HCT116 (cell line): ENCODE data around the gene PPP1R37.

Source experiments
- CBX3 ChIP-seq: IDR thresholded peaks from 2 replicates; pipeline ENCODE4 v1.6.1; 2012; ENCODE audit warnings: low read depth
- EGR1 ChIP-seq: IDR thresholded peaks from 2 replicates; pipeline ENCODE4 v1.6.1; 2012; ENCODE audit warnings: low read depth
- EZH2 ChIP-seq: fragments of 200-600 bp; sonication (generic); IDR thresholded peaks from 2 replicates; pipeline ENCODE4 v1.6.1; 2017; ENCODE audit warnings: antibody characterized with exemption, mixed run types
- FOSL1 ChIP-seq: IDR thresholded peaks from 2 replicates; pipeline ENCODE4 v1.6.1; 2012; ENCODE audit warnings: low read depth
- JUND ChIP-seq: IDR thresholded peaks from 2 replicates; pipeline ENCODE4 v1.6.1; 2012
- POLR2A ChIP-seq: IDR thresholded peaks from 2 replicates; pipeline ENCODE4 v1.7.0; 2011; ENCODE audit warnings: borderline replicate concordance; ENCODE audit not compliant: insufficient read depth, insufficient read length; ENCODE audit errors: extremely low read depth
- YY1 ChIP-seq: IDR thresholded peaks from 2 replicates; pipeline ENCODE4 v1.6.1; 2011; ENCODE audit warnings: low read length, low read depth, moderate library complexity, mild to moderate bottlenecking; ENCODE audit not compliant: insufficient replicate concordance; ENCODE audit errors: extremely low read depth
- TF ChIP-seq, protein P1 (sequence below): IDR thresholded peaks from 2 replicates; pipeline ENCODE4 v1.6.1; 2011; ENCODE audit warnings: mild to moderate bottlenecking, low read length, moderate library complexity; ENCODE audit not compliant: insufficient replicate concordance; ENCODE audit errors: extremely low read depth
- TF ChIP-seq, protein P2 (sequence below), 3 experiments: fragments of 200-600 bp in 1 of 3; sonication (generic) in 1 of 3; IDR thresholded peaks in 2 of 3; conservative IDR thresholded peaks in 1 of 3; 2 replicates each; pipeline ENCODE4 v1.5.1; 2012 to 2017; ENCODE audit warnings: low read depth in 2 of 3, low read length in 2 of 3, antibody characterized with exemption in 1 of 3, borderline replicate concordance in 1 of 3, control low read depth in 1 of 3, mild to moderate bottlenecking in 1 of 3, mixed read lengths in 1 of 3, mixed run types in 1 of 3, moderate library complexity in 1 of 3; ENCODE audit not compliant: insufficient read depth in 1 of 3
- TF ChIP-seq, protein P3 (sequence below): IDR thresholded peaks from 2 replicates; pipeline ENCODE4 v1.6.1; 2012

DNA sequence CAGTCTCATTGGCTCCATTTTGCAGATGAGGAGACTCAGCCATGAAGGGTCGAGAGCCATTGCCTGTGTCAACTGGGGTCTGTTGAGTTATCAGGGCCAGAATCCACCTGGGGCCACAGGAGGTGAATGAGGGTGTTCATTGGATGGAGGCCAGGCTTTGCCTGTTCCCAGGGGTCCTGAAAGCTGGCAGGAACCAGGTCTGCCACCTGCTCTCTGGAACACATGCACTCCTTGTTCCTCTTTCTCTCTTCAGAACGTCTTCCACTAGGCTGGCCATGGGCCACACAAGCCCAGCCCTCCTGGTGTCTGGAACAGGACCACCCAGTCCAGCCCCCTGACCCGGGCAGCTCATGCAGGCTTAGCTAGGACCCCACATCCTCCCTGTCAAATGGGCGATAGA, 21.1 kb downstream of the PPP1R37 start:
- TF ChIP-seq, protein P1, sequence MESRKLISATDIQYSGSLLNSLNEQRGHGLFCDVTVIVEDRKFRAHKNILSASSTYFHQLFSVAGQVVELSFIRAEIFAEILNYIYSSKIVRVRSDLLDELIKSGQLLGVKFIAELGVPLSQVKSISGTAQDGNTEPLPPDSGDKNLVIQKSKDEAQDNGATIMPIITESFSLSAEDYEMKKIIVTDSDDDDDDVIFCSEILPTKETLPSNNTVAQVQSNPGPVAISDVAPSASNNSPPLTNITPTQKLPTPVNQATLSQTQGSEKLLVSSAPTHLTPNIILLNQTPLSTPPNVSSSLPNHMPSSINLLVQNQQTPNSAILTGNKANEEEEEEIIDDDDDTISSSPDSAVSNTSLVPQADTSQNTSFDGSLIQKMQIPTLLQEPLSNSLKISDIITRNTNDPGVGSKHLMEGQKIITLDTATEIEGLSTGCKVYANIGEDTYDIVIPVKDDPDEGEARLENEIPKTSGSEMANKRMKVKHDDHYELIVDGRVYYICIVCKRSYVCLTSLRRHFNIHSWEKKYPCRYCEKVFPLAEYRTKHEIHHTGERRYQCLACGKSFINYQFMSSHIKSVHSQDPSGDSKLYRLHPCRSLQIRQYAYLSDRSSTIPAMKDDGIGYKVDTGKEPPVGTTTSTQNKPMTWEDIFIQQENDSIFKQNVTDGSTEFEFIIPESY = no peak
- TF ChIP-seq, protein P2, sequence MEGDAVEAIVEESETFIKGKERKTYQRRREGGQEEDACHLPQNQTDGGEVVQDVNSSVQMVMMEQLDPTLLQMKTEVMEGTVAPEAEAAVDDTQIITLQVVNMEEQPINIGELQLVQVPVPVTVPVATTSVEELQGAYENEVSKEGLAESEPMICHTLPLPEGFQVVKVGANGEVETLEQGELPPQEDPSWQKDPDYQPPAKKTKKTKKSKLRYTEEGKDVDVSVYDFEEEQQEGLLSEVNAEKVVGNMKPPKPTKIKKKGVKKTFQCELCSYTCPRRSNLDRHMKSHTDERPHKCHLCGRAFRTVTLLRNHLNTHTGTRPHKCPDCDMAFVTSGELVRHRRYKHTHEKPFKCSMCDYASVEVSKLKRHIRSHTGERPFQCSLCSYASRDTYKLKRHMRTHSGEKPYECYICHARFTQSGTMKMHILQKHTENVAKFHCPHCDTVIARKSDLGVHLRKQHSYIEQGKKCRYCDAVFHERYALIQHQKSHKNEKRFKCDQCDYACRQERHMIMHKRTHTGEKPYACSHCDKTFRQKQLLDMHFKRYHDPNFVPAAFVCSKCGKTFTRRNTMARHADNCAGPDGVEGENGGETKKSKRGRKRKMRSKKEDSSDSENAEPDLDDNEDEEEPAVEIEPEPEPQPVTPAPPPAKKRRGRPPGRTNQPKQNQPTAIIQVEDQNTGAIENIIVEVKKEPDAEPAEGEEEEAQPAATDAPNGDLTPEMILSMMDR (IDR thresholded peaks at IDR 0.05 in 2 of 3, conservative IDR thresholded peaks at IDR 0.05 in 1 of 3; ENCODE audit: borderline replicate concordance in 1 of 3, insufficient read depth in 1 of 3, low read depth in 2 of 3, low read length in 2 of 3) = no peak
- TF ChIP-seq EGR1 (no peak), POLR2A (no peak), CBX3 (no peak), EZH2 (no peak), JUND (no peak), FOSL1 (no peak), YY1 (no peak)
- TF ChIP-seq, protein P3, sequence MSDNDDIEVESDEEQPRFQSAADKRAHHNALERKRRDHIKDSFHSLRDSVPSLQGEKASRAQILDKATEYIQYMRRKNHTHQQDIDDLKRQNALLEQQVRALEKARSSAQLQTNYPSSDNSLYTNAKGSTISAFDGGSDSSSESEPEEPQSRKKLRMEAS = no peak
